Neuronal stem cell (in vitro differentiated cells): ENCODE measurements around the gene TRAPPC2.

Experiments used
- DNase-seq: peaks from one replicate; pipeline ENCODE4 v3.0.0-alpha.2; 2013; ENCODE audit warnings: low spot score
- H2AFZ ChIP-seq: one replicate; pipeline ENCODE4 v1.6.1; 2013; ENCODE audit warnings: mild to moderate bottlenecking, low read length, inconsistent platforms
- H2AK5ac ChIP-seq: 2 replicates; pipeline ENCODE4 v1.6.1; 2013; ENCODE audit warnings: low read depth, mild to moderate bottlenecking, inconsistent platforms, low read length, moderate library complexity, mixed read lengths
- H2BK120ac ChIP-seq: 2 replicates; pipeline ENCODE4 v1.6.1; 2013; ENCODE audit warnings: low read depth, mild to moderate bottlenecking, inconsistent platforms, low read length, moderate library complexity, mixed read lengths
- H2BK12ac ChIP-seq: one replicate; pipeline ENCODE4 v1.6.1; 2013; ENCODE audit warnings: low read length, inconsistent platforms
- H2BK15ac ChIP-seq: 2 replicates; pipeline ENCODE4 v1.6.1; 2013; ENCODE audit warnings: mild to moderate bottlenecking, low read length, inconsistent platforms, mixed read lengths
- H2BK5ac ChIP-seq: one replicate; pipeline ENCODE4 v1.6.1; 2013; ENCODE audit warnings: inconsistent platforms, mild to moderate bottlenecking, low read length, moderate library complexity
- H3K14ac ChIP-seq: one replicate; pipeline ENCODE4 v1.6.1; 2013; ENCODE audit warnings: low read length, inconsistent platforms
- H3K18ac ChIP-seq: 2 replicates; pipeline ENCODE4 v1.6.1; 2013; ENCODE audit warnings: low read length, inconsistent platforms
- H3K23ac ChIP-seq: 2 replicates; pipeline ENCODE4 v1.6.1; 2013; ENCODE audit warnings: low read depth, mild to moderate bottlenecking, mixed read lengths, low read length, inconsistent platforms; ENCODE audit not compliant: poor library complexity
- H3K27ac ChIP-seq: replicated peaks from 3 replicates; pipeline ENCODE4 v1.5.1; 2013; ENCODE audit warnings: low read length, inconsistent platforms
- H3K27me3 ChIP-seq, 3 experiments: 2 replicates each; pipeline ENCODE4 v1.6.1; 2013; ENCODE audit warnings: low read length in 3 of 3, mild to moderate bottlenecking in 2 of 3, inconsistent platforms in 1 of 3, low read depth in 1 of 3, mixed read lengths in 1 of 3, moderate library complexity in 1 of 3; ENCODE audit not compliant: control insufficient read depth in 3 of 3, insufficient read depth in 3 of 3
- H3K36me3 ChIP-seq, 2 donors: replicated peaks in 1 of 2; 2 replicates each; pipeline ENCODE4 v1.6.1; 2013; ENCODE audit warnings: low read length in 2 of 2; ENCODE audit not compliant: control insufficient read depth in 2 of 2, insufficient read depth in 2 of 2
- H3K4ac ChIP-seq: 2 replicates; pipeline ENCODE4 v1.6.1; 2013; ENCODE audit warnings: inconsistent platforms, mild to moderate bottlenecking, low read length, moderate library complexity
- H3K4me1 ChIP-seq, 2 donors: 1 replicate in 1 of 2; 2 replicates in 1 of 2; pipeline ENCODE4 v1.6.1; 2013; ENCODE audit warnings: low read length in 2 of 2, low read depth in 1 of 2; ENCODE audit not compliant: control insufficient read depth in 2 of 2, insufficient read depth in 1 of 2
- H3K4me2 ChIP-seq: one replicate; pipeline ENCODE4 v1.6.1; 2013; ENCODE audit warnings: mild to moderate bottlenecking, low read length, inconsistent platforms; ENCODE audit not compliant: insufficient read depth, poor library complexity, severe bottlenecking
- H3K4me3 ChIP-seq, 2 donors: 2 replicates each; pipeline ENCODE4 v1.5.1; 2013; ENCODE audit warnings: low read length in 2 of 2, mild to moderate bottlenecking in 2 of 2, inconsistent platforms in 1 of 2, moderate library complexity in 1 of 2
- H3K79me1 ChIP-seq: one replicate; pipeline ENCODE4 v1.6.1; 2013; ENCODE audit warnings: low read depth, mild to moderate bottlenecking, inconsistent platforms, low read length, moderate library complexity
- H3K9ac ChIP-seq: one replicate; pipeline ENCODE4 v1.6.1; 2013; ENCODE audit warnings: mild to moderate bottlenecking, low read depth, low read length, inconsistent platforms; ENCODE audit not compliant: poor library complexity
- H3K9me3 ChIP-seq, 2 donors: replicated peaks in 1 of 2; 2 replicates each; pipeline versions ENCODE3 to v1.6.1; 2013; ENCODE audit warnings: low read length in 2 of 2, mild to moderate bottlenecking in 2 of 2, inconsistent platforms in 1 of 2, low read depth in 1 of 2, mixed read lengths in 1 of 2, moderate library complexity in 1 of 2; ENCODE audit not compliant: control insufficient read depth in 2 of 2, insufficient read depth in 1 of 2
- H4K8ac ChIP-seq: one replicate; pipeline ENCODE4 v1.6.1; 2013; ENCODE audit warnings: low read depth, mild to moderate bottlenecking, inconsistent platforms, low read length, moderate library complexity
- H4K91ac ChIP-seq: one replicate; pipeline ENCODE4 v1.6.1; 2013; ENCODE audit warnings: low read length, low read depth, mild to moderate bottlenecking, inconsistent platforms; ENCODE audit not compliant: poor library complexity
- WGBS, 2 donors: extraction: QIAGEN DNeasy Blood & Tissue Kit; methylation state at CpG; one replicate each; pipeline ENCODE4 v1.1.7; 2013; ENCODE audit warnings: missing lambda C conversion rate in 2 of 2, mixed read lengths in 1 of 2; ENCODE audit not compliant: insufficient read length in 2 of 2, insufficient replicate concordance in 1 of 2; ENCODE audit errors: extremely low coverage in 2 of 2; 5-methylcytosine and 5-hydroxymethylcytosine counted together

The TRAPPC2 gene

DNA sequence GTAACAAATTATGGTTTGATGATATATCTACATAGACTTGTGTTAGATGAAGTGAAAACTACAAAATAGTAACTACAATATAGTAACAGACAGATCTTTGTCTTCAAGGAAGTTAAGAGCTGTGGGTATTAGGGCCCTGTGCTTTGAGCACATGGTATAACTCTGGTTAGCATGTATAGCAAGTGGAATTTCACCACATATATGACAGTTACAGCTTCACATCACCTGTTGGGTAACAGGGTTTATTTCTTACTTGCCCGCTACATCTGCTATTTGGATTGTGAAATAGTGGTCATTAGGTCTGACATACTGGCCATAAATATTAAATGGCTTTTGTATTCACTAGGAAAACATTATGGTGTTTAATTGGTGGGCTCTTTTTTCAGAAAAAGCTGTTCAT is 20.3 kb upstream of the TRAPPC2 start:
- H2BK120ac ChIP-seq = no peak overlapping the region
- no CpG with 5 or more reads among the region's 1 CpG for WGBS, 2 donors
- H3K36me3 ChIP-seq = peaks cover 3 to 83% of the 10 kb centered on the region in 2 donors
- H4K91ac ChIP-seq = no peak overlapping the region
- no peak overlapping the region for H2AFZ ChIP-seq
- H3K27me3 ChIP-seq = no peaks in the 10 kb centered on the region
- no peak overlapping the region for H2BK5ac ChIP-seq
- no peaks in the 10 kb centered on the region for H3K9me3 ChIP-seq
- H3K23ac ChIP-seq = no peak overlapping the region
- H3K79me1 ChIP-seq = no peaks in the 10 kb centered on the region
- H3K14ac ChIP-seq = no peak overlapping the region
- no peak overlapping the region for H3K4me2 ChIP-seq
- no peak overlapping the region for H3K18ac ChIP-seq
- no peak overlapping the region for H2BK15ac ChIP-seq
- H3K4ac ChIP-seq = no peak overlapping the region
- no peak overlapping the region for H2BK12ac ChIP-seq
- no peak overlapping the region for H4K8ac ChIP-seq
- H3K27ac ChIP-seq = no peak overlapping the region
- DNase-seq = no peak
- no peak overlapping the region for H2AK5ac ChIP-seq
- H3K9ac ChIP-seq = no peak overlapping the region
- H3K4me3 ChIP-seq = no peak overlapping the region
- H3K4me1 ChIP-seq = no peaks in the 10 kb centered on the region

DNA sequence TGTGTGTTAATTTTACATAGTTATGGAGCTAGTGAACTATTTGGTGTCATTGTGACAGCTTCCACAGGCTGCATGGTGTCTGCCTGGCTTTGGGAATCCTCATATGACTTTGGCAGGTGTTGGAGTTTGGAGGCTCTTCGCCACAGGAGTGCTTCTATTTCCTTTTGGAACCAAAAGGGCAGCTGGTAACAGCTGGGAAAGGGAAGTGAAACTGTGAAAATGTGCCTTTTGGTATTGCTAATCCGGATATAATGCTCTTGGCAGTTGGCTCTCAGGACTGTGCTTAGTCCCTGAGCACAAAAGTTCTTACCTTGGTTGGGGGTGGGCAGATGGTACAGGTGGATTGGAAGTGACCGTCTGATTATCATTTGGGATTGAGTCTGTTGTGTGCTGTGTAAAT is 18.2 kb upstream of the TRAPPC2 start:
- Histone ChIP-seq H2AK5ac (no peak overlapping the region), H3K4me1 (no peaks in the 10 kb centered on the region), H3K27ac (no peak overlapping the region), H3K14ac (no peak overlapping the region), H3K4ac (no peak overlapping the region), H2BK12ac (no peak overlapping the region), H3K79me1 (no peaks in the 10 kb centered on the region), H3K27me3 (no peaks in the 10 kb centered on the region), H3K4me3 (no peak overlapping the region), H3K4me2 (no peak overlapping the region), H3K36me3 (peaks cover 4 to 79% of the 10 kb centered on the region in 2 donors), H2BK120ac (no peak overlapping the region), H4K8ac (no peak overlapping the region), H3K18ac (no peak overlapping the region), H2BK15ac (no peak overlapping the region), H2AFZ (no peak overlapping the region), H3K9ac (no peak overlapping the region), H3K9me3 (no peaks in the 10 kb centered on the region), H4K91ac (no peak overlapping the region), H2BK5ac (no peak overlapping the region), H3K23ac (no peak overlapping the region)
- no peak for DNase-seq
- no CpG with 5 or more reads among the region's 3 CpGs for WGBS, 2 donors

DNA sequence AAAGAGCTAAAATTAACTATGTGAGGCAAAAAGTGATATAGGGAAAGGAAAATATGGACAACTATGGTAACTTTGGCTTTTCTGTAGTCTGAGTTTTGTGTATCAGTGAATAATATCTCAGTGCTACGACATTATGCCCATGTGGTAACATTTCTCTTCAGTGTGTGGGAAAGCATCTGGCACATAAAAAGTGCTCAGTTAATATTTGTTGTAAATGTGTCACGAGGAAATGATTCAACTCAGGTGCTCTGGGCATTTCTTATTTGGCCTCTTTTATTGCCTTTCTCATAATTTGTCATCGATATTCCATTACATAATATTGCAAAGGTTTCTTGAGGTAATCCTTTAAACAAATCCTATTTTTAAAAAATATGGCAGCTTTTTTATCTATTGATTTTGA is 17.7 kb upstream of the TRAPPC2 start:
- Histone ChIP-seq H2BK5ac (no peak overlapping the region), H3K4me3 (no peak overlapping the region), H2AFZ (no peak overlapping the region), H2BK15ac (no peak overlapping the region), H3K27me3 (no peaks in the 10 kb centered on the region), H4K91ac (no peak overlapping the region), H3K79me1 (no peaks in the 10 kb centered on the region), H3K27ac (no peak overlapping the region), H3K9me3 (no peaks in the 10 kb centered on the region), H3K4me2 (no peak overlapping the region), H2AK5ac (no peak overlapping the region), H2BK12ac (no peak overlapping the region), H4K8ac (no peak overlapping the region), H3K4ac (no peak overlapping the region), H3K14ac (no peak overlapping the region), H3K18ac (no peak overlapping the region), H3K4me1 (no peaks in the 10 kb centered on the region), H3K23ac (no peak overlapping the region), H2BK120ac (no peak overlapping the region), H3K36me3 (peaks cover 6 to 77% of the 10 kb centered on the region in 2 donors), H3K9ac (no peak overlapping the region)
- no CpG with 5 or more reads among the region's 3 CpGs for WGBS, 2 donors
- no peak for DNase-seq

DNA sequence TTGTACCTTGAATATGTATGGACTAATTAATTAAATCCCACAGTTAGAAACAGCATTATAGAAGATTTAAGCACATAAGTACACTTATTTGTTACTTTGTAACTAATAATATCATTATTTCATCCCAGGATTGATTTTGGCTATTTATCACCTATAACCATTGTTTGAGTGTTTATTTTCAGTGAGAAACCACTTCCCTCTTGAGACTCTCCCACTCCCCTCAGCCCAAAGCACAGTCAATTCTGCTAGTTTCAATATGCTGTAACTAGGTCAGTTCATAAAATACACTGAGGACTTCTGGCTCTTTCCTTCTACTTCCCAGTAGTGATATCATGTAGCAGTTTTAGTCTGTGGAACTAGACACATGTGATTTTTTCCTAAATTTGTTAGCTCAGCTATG is 16.4 kb upstream of the TRAPPC2 start:
- H3K27ac ChIP-seq = no peak overlapping the region

More for the DNA sequence above, 16.4 kb upstream of the TRAPPC2 start:
- no peak overlapping the region for H3K4ac ChIP-seq
- no peak overlapping the region for H2AFZ ChIP-seq
- H3K23ac ChIP-seq = no peak overlapping the region
- peaks cover 5 to 75% of the 10 kb centered on the region in 2 donors for H3K36me3 ChIP-seq
- H3K27me3 ChIP-seq = no peaks in the 10 kb centered on the region
- no peak overlapping the region for H4K91ac ChIP-seq
- no peak overlapping the region for H2BK15ac ChIP-seq
- no peak overlapping the region for H3K4me2 ChIP-seq
- H2AK5ac ChIP-seq = no peak overlapping the region
- no peak overlapping the region for H3K9ac ChIP-seq
- no peak overlapping the region for H2BK120ac ChIP-seq
- H3K4me1 ChIP-seq = no peaks in the 10 kb centered on the region
- H3K4me3 ChIP-seq = no peak overlapping the region
- no peak overlapping the region for H2BK5ac ChIP-seq
- H2BK12ac ChIP-seq = no peak overlapping the region
- no peaks in the 10 kb centered on the region for H3K79me1 ChIP-seq
- H4K8ac ChIP-seq = no peak overlapping the region
- no peak overlapping the region for H3K18ac ChIP-seq
- H3K14ac ChIP-seq = no peak overlapping the region
- H3K9me3 ChIP-seq = no peaks in the 10 kb centered on the region
- no peak for DNase-seq
